ENCODE measurements around the gene ZC3H18. TPM values are rescaled to one million over a fixed set of nuclear protein-coding genes. Genes with fewer than 3 reads are reported as not detected.

ZC3H18 gene
- polyA plus RNA-seq, 3 donors, result 5.5 to 36.4 (median 6.8) TPM

DNA sequence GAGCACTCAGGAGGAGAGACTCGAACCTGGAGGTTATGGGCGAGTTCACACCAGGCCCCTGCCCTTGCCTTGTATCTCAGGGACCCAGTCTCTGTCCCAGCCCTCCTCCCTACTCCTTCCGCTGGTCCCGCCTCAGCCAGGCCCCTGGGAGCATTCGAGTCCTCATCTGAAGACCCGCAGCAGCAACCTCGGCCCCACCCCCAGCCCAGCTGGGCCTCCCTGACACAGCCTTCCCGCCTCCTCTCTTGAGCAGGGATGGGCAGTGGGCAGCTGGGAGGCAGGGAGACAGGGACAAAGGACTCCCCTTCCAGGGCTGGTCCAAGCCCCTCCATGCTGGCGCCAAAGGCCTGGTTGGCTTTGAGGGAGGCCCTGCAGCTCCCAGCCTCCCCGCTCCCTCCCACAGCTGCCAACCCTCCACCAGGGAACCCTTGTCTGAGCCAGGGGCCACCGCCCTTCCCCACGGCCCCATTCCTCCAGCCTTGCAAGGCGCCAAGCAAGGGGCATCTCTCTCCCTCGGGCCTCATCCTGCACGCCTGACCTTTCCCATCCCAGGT is 15.4 kb upstream of the ZC3H18 start:
- WGBS (ENCODE audit: insufficient coverage), result 92% methylated on average over 12 of the region's 15 CpGs
- no peaks in the 10 kb centered on the region for H4K20me1 ChIP-seq (ENCODE audit: insufficient read depth, low read length)
- no peak overlapping the region for H3K4me2 ChIP-seq (replicated peaks; ENCODE audit: extremely low read depth, low read length, poor library complexity, severe bottlenecking)
- no peak for DNase-seq
- intact Hi-C loops (cut with micrococcal nuclease), result no loop called here
- Mint-ChIP-seq H3K27me3 (ENCODE audit: low read depth in 3 of 3) (peaks cover 22 to 28% (median 26%) of the 10 kb centered on the region in 3 donors), H3K36me3 (no peaks in the 10 kb centered on the region), H3K4me1 (peaks cover 13% of the 10 kb centered on the region), H3K9me3 (peaks cover 3 to 12% (median 8%) of the 10 kb centered on the region in 7 donors), H3K27ac (no peak overlapping the region), H3K4me3 (no peak overlapping the region)
- peaks cover 0 to 5% of the 10 kb centered on the region in 2 donors for H3K27me3 ChIP-seq (ENCODE audit: control insufficient read depth in 2 of 2, insufficient read depth in 2 of 2, low read length in 2 of 2)
- H2AFZ ChIP-seq (ENCODE audit: insufficient read depth, low read depth, low read length, poor library complexity, severe bottlenecking), result no peak overlapping the region
- peaks cover 0 to 12% of the 10 kb centered on the region in 2 donors for H3K9me3 ChIP-seq (replicated peaks in 1 of 2; ENCODE audit: control insufficient read depth in 1 of 2, insufficient read depth in 1 of 2, low read length in 2 of 2)
- H3K4me3 ChIP-seq (replicated peaks in 1 of 3; ENCODE audit: low read depth in 2 of 3, low read length in 3 of 3), result no peak overlapping the region
- no peaks in the 10 kb centered on the region for H3K36me3 ChIP-seq (replicated peaks in 1 of 2; ENCODE audit: control insufficient read depth in 1 of 2, insufficient read depth in 2 of 2, low read length in 2 of 2)
- no peak overlapping the region for H3K27ac ChIP-seq (ENCODE audit: low read depth in 1 of 2, low read length in 2 of 2)
- TF ChIP-seq CTCF (IDR thresholded peaks at IDR 0.05), result no peak
- peaks cover 7 to 10% of the 10 kb centered on the region in 2 donors for H3K4me1 ChIP-seq (ENCODE audit: control insufficient read depth in 1 of 2, insufficient read depth in 2 of 2, low read length in 2 of 2)
- no peaks in the 10 kb centered on the region for H3K79me2 ChIP-seq (ENCODE audit: insufficient read depth, low read length)
- H3K9ac ChIP-seq (ENCODE audit: insufficient read depth, low read length, poor library complexity, severe bottlenecking), result no peak overlapping the region

- H3K4me1 ChIP-seq (ENCODE audit: control insufficient read depth in 1 of 2, insufficient read depth in 2 of 2, low read length in 2 of 2), result no peaks in the 10 kb centered on the region
- H3K9ac ChIP-seq (ENCODE audit: insufficient read depth, low read length, poor library complexity, severe bottlenecking), result no peak overlapping the region
- intact Hi-C loops (cut with micrococcal nuclease), result no loop called here
- H3K27ac Mint-ChIP-seq, result no peak overlapping the region
- H3K4me1 Mint-ChIP-seq, result peaks cover 3% of the 10 kb centered on the region
- H2AFZ ChIP-seq (ENCODE audit: insufficient read depth, low read depth, low read length, poor library complexity, severe bottlenecking), result no peak overlapping the region
- H3K27me3 Mint-ChIP-seq (ENCODE audit: low read depth in 3 of 3), result peaks cover 18 to 28% (median 23%) of the 10 kb centered on the region in 3 donors
- no peaks in the 10 kb centered on the region for H4K20me1 ChIP-seq (ENCODE audit: insufficient read depth, low read length)
- no peak overlapping the region for H3K4me2 ChIP-seq (replicated peaks; ENCODE audit: extremely low read depth, low read length, poor library complexity, severe bottlenecking)
- peaks cover 0 to 12% of the 10 kb centered on the region in 2 donors for H3K9me3 ChIP-seq (replicated peaks in 1 of 2; ENCODE audit: control insufficient read depth in 1 of 2, insufficient read depth in 1 of 2, low read length in 2 of 2)
- 76% methylated on average over 6 of the region's 15 CpGs for WGBS (ENCODE audit: insufficient coverage)
- no peak overlapping the region for H3K27ac ChIP-seq (ENCODE audit: low read depth in 1 of 2, low read length in 2 of 2)
- DNase-seq, result no peak
- no peak for TF ChIP-seq CTCF (IDR thresholded peaks at IDR 0.05)
- no peak overlapping the region for H3K4me3 ChIP-seq (replicated peaks in 1 of 3; ENCODE audit: low read depth in 2 of 3, low read length in 3 of 3)
- peaks cover 3 to 12% (median 8%) of the 10 kb centered on the region in 7 donors for H3K9me3 Mint-ChIP-seq
- H3K36me3 Mint-ChIP-seq, result no peaks in the 10 kb centered on the region
- no peaks in the 10 kb centered on the region for H3K36me3 ChIP-seq (replicated peaks in 1 of 2; ENCODE audit: control insufficient read depth in 1 of 2, insufficient read depth in 2 of 2, low read length in 2 of 2)
- H3K79me2 ChIP-seq (ENCODE audit: insufficient read depth, low read length), result no peaks in the 10 kb centered on the region
- H3K4me3 Mint-ChIP-seq, result no peak overlapping the region
- no peaks in the 10 kb centered on the region for H3K27me3 ChIP-seq (ENCODE audit: control insufficient read depth in 2 of 2, insufficient read depth in 2 of 2, low read length in 2 of 2)
These were observed 13.8 kb upstream of the ZC3H18 start for GRCh38 chr16:88556294-88556988.

Data from CD14-positive monocyte (primary cell).